Measurements from ENCODE around the gene PLAC9. TPM values are rescaled to one million over a fixed set of nuclear protein-coding genes. Genes with fewer than 3 reads are reported as not detected.

Gene PLAC9
- total RNA-seq, 2 donors from 2014 or later = 25.5 to 36.3 TPM

- DNase-seq (ENCODE audit: low spot score) = no peak
- no peak overlapping the region for H3K4me3 ChIP-seq
- H3K27me3 ChIP-seq = no peaks in the 10 kb centered on the region
- H3K27ac ChIP-seq = no peak overlapping the region
- H3K4me1 ChIP-seq = peaks cover 0 to 22% of the 10 kb centered on the region in 2 donors
- peaks cover 0 to 12% of the 10 kb centered on the region in 2 donors for H3K9me3 ChIP-seq
- TF ChIP-seq CTCF (IDR thresholded peaks at IDR 0.05) = no peak
- peaks cover 29% of the 10 kb centered on the region for H3K36me3 ChIP-seq
These were observed 15.8 kb downstream of the PLAC9 start for GRCh38 chr10:80148166-80148805.

GRCh38 chr10:80149123-80149522 is 16.6 kb downstream of the PLAC9 start:
- peaks cover 0 to 12% of the 10 kb centered on the region in 2 donors for H3K9me3 ChIP-seq
- no peak overlapping the region for H3K27ac ChIP-seq
- H3K36me3 ChIP-seq = peaks cover 37% of the 10 kb centered on the region
- no peaks in the 10 kb centered on the region for H3K27me3 ChIP-seq
- no peak for TF ChIP-seq CTCF (IDR thresholded peaks at IDR 0.05)
- H3K4me3 ChIP-seq = no peak overlapping the region
- peaks cover 0 to 16% of the 10 kb centered on the region in 2 donors for H3K4me1 ChIP-seq
- no peak for DNase-seq (ENCODE audit: low spot score)

- H3K4me3 ChIP-seq = no peak overlapping the region
These were observed 17.6 kb downstream of the PLAC9 start for GRCh38 chr10:80150172-80150571.

GRCh38 chr10:80152820-80153219 is 20.3 kb downstream of the PLAC9 start:
- no peaks in the 10 kb centered on the region for H3K27me3 ChIP-seq
- peaks cover 73% of the 10 kb centered on the region for H3K36me3 ChIP-seq
- peaks cover 0 to 12% of the 10 kb centered on the region in 2 donors for H3K9me3 ChIP-seq
- no peak overlapping the region for H3K4me3 ChIP-seq
- no peak for TF ChIP-seq CTCF (IDR thresholded peaks at IDR 0.05)
- peak overlapping the region in 1 of 2 donors; percentile 5 for H3K27ac ChIP-seq
- H3K4me1 ChIP-seq = peaks cover 0 to 10% of the 10 kb centered on the region in 2 donors
- DNase-seq (ENCODE audit: low spot score) = no peak

More at GRCh38 chr10:80150172-80150571, 17.6 kb downstream of the PLAC9 start:
- Histone ChIP-seq H3K27ac (peak overlapping the region; percentile 6 to 33), H3K4me1 (peaks cover 0 to 6% of the 10 kb centered on the region in 2 donors), H3K27me3 (no peaks in the 10 kb centered on the region), H3K36me3 (peaks cover 46% of the 10 kb centered on the region), H3K9me3 (peaks cover 0 to 12% of the 10 kb centered on the region in 2 donors)
- no peak for TF ChIP-seq CTCF (IDR thresholded peaks at IDR 0.05)
- no peak for DNase-seq (ENCODE audit: low spot score)

GRCh38 chr10:80153460-80153859 is 20.9 kb downstream of the PLAC9 start:
- Histone ChIP-seq H3K4me1 (peaks cover 0 to 16% of the 10 kb centered on the region in 2 donors), H3K27ac (peak overlapping the region in 1 of 2 donors; percentile 5), H3K9me3 (peaks cover 0 to 12% of the 10 kb centered on the region in 2 donors), H3K27me3 (no peaks in the 10 kb centered on the region), H3K36me3 (peaks cover 77% of the 10 kb centered on the region), H3K4me3 (no peak overlapping the region)
- TF ChIP-seq CTCF (IDR thresholded peaks at IDR 0.05) = no peak
- no peak for DNase-seq (ENCODE audit: low spot score)

- Histone ChIP-seq H3K27me3 (no peaks in the 10 kb centered on the region), H3K4me1 (peaks cover 0 to 27% of the 10 kb centered on the region in 2 donors), H3K4me3 (no peak overlapping the region), H3K27ac (peak overlapping the region; percentile 23 to 85), H3K36me3 (peaks cover 77% of the 10 kb centered on the region), H3K9me3 (peaks cover 0 to under 1% of the 10 kb centered on the region in 2 donors)
- DNase-seq (ENCODE audit: low spot score) = no peak
- no peak for TF ChIP-seq CTCF (IDR thresholded peaks at IDR 0.05)
These were observed 22.1 kb downstream of the PLAC9 start for GRCh38 chr10:80154626-80154977.
